ELF-1 (cell line): ENCODE results near the gene AMN1.
A peak's percentile ranks its signal among the peaks of the same experiment; 100 is the strongest.
"Not testable (repeated sequence)": the region's sequence is repeated elsewhere in the genome, so short reads cannot be mapped to it uniquely, and the experiment has no call there.

ENCODE experiments used
- DNase-seq: peaks from one replicate; pipeline ENCODE4 v3.0.0-alpha.2; 2016; ENCODE audit warnings: low read depth, low spot score

The AMN1 gene

DNA sequence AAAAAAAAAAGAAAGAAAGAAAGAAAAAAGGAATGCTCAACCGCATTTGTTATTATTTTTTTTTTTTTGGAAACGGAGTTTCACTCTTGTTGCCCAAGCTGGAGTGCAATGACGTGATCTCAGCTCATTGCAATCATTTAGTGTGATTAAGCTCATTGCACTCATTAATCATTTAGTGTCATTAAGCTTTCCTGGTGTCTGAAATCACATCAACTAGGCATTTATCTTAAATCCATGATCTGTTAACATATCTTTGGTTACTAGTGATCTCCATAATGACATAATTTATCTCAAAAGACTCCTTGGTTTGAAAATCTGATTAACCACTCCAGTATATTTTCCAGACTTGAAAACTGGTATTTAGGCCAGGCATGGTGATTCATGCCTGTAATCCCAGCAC lies 43.0 kb downstream of the AMN1 start:
- no peak for DNase-seq

DNA sequence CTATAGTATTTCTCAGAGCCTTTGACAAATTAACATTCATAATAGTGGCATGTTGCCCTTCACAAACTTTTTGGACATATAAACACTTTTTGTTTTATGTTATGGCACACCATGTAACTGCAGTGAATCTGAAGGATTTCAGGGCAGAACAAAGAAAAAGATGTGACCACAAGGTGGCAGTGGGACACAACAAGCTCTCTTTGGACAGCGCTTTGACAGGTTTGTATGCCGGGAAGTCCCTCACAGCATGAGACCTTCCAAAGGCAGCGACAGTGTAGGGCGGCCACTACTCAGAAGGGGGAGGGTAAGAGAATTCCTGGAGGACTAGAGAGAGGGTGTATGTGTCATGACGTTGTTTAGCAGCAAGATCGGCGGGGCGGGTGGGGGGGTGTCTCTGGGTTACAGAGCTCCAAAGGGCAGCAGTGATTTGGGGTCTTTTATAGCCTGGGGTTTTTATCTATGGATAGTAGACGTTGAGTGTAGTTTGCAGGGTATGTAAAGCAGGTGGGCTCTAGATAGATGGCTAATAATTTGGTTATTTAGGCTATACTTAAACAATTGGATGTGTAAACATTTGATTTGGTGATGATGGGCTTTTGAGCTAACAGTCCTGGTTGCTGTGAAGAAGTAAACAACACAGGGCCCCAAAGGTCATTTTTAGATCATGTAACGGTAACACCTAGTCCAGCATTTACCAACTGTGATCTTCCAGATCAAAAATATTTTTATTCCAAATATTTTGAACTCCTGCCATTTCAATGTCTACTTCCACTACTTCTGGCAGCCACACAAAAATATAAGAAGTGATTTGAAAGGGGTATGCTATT lies 46.5 kb downstream of the AMN1 start:
- DNase-seq: peak; percentile 94

DNA sequence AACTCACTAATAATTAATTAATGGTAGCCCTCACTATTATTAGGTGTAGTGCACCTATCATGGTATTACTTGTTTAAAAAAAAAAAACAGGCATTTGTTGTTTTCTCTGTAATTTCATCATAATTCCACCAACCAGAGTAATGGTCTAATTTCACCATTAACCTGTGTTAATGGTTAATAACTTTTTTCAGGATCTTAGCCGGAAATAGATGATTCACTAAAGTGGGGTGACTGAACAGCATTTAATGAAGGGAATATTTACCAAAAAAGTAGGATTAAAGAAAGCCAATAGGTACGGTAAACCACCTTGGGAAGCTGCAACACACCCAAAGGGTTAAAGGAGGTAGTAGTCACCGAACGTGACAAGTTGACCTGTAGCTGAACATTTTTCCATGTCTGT lies 56.3 kb downstream of the AMN1 start:
- DNase-seq: no peak

DNA sequence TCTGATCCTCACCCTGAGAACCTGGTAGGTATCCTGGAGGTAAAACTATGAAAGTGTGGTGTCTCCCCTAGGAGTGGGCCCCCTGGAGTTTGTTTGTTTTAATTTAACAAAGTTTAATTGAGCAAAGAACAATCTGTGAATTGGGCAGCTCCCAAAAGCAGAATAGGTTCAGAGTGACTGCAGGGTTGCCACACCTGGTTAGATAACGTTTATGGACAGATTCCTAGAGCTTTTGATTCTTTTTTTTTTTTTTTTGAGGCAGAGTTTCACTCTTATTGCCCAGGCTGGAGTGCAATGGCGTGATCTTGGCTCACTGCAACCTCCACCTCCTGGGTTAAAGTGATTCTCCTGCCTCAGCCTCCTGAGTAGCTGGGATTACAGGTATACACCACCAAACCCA lies 59.2 kb downstream of the AMN1 start:
- not testable (repeated sequence) for DNase-seq

DNA sequence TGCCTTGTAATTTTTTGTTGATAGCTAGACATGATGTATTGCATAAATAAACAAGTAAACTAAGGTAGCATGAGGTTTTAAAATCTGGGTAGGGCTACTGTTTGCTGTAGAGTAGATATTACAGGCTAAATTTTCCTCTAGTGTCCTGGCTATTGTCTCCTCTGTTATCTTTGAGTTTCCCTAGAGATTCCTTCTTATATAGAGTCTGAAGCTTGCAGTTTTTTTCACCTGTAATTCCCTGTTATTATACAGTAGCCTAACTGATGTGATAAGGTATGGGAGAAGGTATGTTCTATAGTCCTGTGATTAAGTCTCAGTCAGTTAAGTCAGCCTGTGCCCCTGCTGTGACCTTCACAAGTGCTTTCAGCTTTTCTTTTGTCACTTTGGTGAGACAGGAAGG lies 59.8 kb downstream of the AMN1 start:
- DNase-seq: no peak

DNA sequence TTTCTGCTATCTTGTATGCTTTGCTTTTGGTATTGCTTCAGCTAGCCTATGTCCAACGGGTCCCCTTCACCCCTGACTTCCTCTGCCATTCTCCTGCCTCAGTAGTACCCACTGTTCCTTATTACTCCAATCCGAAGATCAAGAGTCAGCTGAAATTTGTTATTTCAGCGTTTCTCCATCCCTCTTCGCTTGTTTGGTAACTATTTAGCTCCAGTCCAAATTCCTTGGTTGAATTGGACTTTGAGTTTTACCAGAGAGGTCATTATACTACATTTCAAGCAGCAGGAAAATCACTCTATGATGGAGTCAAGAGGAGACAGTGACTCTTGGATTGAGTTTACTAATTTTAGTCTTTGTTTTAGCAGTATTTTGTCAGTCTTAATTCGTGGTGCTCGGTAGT lies 64.8 kb downstream of the AMN1 start:
- no peak for DNase-seq

DNA sequence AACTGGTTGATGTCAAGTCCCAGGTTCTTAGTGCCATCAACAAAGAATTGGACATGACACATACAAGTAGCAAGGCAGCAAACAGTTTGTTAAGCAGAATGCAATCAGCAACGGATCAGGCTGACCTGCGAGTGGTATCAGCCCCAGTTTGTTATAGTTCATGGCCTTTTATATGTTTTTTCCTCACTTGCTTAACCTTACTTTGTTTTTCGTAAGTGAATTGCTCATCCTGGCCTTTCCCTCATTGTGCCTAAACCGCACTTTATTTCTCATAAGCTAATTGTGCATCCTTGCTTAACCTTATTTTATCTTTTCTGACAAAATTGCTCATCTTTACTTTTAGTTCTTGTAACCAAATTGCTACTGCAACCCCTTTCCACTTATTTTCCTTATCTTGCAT lies 65.2 kb downstream of the AMN1 start:
- no peak for DNase-seq

DNA sequence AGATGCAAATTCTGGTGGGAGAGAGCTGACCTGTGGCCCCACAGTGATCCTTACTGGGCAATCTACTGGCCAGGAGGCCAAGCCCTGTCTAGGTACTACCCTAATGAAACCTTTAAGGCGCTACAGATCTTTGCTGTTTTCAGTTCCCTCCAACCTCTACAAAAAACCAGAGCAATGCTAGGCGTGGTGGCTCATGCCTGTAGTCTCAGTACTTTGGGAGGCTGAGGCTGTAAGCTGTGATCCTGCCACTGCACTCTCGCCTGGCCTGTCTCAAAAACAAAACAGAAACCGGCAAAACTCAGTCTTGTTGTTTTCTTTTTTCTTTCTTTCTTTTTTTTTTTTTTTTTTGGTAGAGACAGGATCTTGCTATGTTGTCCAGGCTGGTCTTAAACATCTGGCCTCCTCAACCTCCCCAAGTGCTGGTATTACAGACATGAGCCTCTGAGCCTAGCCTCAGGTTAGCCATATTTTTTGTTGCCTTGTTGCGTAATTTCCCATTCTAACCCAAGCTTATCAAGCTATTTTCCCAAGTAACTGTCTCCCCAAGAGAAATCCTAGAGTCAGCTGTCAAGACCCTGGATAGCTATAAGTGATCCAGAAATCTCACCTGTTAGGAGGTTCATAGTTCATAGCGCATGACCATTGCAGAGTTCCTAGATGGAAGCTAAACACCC lies 66.5 kb downstream of the AMN1 start:
- no peak for DNase-seq

DNA sequence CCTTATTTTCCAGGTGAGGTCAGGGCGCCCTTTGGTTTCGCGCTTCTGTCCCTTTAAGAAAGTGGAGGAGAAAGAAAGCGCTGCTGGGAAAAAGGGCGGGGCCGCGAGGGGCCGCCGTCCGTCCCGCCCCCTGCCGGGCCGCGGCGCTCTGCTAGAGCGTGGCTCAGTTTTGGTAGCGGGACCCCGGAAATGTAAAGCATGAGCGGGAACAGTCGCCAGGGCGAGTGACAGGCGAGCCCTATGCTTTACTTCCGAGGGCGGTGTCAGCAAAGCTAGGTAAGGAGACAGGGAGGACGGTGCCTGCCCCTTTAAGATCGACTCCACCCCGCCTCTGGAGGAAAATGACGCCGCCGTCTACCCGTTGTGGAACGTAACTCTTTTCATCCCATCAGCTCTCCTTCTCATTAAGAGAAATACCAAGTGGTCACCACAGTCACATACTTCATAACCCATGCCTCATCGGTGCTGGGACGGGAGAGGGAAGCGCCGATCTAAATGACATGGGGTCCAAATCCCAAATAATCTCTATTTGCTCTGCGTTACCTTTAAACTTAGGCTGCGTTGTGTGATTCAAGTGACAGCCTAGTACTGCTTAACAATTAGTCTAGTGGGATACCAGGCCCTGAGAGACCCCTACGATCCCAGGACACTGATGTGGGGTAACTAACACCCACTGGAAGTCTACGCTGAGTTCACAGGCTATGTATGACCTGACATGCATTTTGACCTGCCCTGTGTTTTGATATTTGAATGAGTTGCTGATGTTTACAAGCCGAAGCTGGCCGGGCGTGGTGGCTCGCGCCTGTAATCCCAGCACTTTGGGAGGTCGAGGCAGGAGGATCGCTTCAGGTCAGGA lies 69.5 kb downstream of the AMN1 start, which contains the start of gene ETFBKMT:
Gene ETFBKMT (plus strand): TSS at position 602 of the 856 bp plus-strand sequence. CDS start 2,266 bp downstream, outside the sequence.
- DNase-seq: peak; percentile 97

DNA sequence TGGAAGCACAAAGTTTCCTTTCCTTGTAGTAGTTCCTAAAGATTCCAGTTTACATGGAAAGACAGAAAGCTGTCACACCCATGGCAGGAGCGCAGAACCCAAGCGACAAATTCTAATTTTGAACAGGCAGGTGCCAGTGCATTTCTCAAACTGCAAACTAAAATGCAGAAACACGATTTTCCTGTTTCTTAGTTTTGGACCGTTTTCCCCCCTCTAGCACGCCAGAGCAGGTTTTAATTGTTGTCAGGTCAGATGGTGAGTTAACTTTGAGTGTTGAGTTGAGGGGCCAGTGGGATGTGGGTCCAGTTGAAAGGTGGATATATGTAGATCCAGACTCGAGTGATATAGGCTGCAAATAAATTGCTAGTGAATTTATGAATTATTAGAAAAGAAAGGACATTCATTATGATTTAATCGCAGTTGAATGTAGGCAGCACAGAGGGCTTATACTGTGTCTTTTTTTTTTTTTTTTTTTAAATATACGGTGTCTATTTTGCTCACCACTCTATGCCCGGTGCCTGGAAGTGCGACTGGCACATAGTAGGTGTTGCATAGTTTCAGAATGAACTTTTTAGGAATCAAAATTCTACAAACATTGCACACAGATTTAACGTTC lies 70.2 kb downstream of the AMN1 start:
- no peak for DNase-seq

DNA sequence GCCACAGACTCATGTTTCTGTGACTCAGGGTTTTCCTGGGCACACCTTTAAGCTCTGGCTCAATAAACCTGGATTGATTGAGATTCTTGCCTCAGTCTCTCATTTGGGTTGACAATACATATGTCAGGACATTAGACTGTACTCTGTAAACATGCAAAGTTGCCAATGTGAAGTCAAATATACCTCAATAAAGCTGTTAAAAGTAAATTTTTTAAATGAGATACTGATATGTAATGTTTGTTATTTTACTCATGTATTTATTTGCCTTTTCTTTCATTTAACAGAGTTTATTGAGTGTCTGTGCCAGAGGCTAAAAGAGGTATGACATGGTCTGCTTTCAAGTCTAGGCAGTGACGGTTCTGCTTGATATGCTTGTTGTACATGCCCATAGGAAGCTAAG lies 73.0 kb downstream of the AMN1 start:
- no peak for DNase-seq

DNA sequence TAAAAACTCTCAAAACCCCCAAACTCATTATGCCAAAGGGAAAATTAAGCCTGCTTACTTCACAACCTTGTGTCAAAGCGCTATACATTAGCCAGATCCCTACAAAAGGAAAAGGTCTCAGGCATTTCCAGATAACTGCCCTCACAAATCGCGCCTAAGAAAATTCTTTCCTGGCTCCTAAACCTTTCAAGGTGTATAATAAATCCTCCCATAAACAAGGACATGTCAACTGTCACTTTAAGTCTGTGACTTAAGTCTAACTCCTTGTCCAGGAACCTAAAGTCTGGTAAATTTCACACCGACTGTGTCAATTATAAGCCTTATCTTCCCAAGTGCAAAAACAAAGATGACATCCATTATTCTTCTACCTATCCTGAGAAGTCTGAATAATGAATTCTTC lies 73.6 kb downstream of the AMN1 start:
- DNase-seq: peak; percentile 61

DNA sequence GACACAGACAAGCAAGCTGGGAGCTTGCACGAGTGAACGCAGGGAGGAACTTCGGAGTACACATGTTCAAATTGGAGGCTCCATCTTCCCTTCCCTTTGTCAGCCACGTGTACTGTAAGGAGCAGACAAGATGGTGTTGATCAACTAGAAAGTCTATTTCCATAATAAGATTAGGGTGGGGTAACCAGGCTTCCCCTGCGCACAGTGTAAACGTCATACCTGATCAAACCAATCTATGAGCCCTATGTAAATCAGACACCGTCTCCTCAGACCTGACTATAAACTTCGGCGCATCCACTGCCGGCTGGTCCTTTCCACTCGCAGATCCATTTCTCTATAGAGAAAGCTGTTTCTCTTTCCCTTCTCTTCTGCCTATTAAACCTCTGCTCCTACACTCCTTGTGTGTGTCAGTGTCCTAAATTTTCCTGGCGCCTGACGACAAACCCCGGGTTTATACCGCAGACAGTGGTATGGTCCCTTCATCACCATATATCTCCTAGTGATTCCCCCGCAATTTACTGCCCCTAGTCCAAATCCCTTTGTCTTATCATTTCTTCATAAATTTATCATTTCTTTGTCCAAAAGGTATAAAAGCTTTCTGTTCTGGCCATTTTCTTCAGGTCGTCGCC lies 76.8 kb downstream of the AMN1 start:
- peak; percentile 85 for DNase-seq

DNA sequence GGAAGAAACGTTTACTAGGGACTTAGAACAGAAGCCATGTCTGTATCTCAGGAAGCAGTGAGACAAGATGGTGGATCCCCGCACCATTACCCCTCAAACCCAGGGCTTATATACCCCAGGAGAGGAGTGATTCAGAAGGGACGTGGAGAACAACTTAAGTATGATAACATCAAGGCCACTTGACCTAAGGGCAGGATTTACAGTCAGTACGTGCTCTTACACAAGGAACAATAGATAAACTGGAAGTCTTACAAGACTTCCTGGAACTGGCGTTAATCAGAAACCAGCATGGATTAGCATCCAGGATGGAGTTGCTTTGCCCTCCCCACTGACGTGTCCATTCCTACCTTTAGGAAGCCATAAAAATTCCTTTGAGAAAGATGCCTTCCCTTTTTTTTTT lies 77.9 kb downstream of the AMN1 start:
- DNase-seq: peak; percentile 75

DNA sequence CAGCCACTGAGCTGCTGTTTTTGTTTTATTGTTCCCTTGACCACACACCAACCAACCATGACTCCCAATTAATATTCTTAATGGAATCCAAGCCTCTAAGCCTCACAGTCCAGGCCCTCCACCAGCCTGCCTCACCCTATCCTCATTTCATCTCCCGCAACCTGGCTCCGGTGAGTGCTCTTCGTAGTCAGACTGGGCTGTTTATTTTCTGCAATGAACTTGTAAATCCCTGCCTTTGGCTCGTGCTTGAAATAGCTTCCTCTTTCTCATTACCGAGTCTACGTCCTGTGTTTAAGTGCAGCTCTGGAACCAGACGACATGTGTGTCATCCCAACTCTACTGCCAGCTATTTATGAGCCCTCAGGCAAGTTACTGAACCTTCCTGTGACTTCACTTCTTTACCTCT lies 81.7 kb downstream of the AMN1 start:
- DNase-seq: no peak

DNA sequence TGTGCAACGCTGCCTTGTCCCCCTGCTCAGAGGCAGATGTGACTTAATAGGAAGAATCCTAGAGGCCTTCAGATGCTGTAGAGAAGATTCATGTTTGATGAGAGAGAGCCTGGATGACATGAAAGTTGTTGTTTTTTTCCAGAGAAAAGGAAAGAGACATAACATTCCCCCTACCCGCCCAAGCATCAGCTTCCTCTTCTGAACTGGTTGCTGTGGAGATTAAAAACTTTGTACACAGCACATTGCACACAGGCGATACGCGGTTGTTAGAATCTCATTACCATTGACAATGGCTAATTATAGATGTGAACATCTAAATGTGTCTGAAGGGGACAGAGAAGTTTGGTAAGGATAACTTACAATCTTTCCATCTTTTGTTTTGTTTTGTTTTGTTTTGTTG lies 82.9 kb downstream of the AMN1 start:
- no peak for DNase-seq

DNA sequence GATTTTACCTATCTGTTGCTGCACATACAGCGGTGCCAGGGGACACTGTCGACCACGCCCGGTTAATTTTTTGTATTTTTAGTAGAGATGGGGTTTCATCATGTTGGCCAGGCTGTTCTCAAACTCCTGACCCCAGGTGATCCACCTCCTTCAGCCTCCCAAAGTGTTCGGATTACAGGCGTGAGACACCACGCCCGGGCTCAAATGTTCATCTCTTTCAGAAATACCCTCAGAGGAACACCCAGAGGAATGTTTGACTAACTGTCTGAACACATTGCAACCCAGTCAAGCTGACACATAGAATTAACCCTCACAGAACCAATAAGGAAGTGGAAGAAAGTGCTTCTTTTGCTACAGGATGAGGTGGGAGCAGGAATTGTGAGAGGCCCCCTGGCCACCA lies 84.3 kb downstream of the AMN1 start:
- no peak for DNase-seq

DNA sequence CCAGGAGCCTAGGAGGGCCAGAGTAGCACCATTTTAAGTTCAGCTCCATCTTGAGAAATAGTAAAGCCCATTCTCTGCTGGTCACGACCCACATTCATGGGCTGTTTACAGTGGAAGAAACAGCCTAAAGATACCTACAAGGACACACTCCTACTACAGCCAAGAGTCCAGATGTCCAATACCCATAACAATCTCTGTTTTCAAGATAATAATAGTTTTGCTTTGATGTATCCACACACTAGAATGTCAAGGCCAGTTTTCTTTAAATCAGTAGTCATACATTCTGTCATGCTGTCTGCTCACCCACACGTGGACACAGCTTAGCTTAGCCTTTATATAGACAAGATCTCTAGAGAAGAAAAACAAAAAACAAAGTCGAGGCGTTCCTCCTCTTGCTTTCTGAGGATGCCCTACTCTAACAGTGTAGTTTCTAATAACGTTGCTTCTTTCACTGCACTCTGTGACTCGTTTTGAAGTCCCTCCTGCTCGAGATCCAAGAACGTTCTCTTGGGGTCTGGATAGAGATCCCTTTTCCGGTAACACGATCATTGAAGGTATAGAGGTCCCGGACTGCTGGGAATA lies 87.2 kb downstream of the AMN1 start:
- DNase-seq: no peak

DNA sequence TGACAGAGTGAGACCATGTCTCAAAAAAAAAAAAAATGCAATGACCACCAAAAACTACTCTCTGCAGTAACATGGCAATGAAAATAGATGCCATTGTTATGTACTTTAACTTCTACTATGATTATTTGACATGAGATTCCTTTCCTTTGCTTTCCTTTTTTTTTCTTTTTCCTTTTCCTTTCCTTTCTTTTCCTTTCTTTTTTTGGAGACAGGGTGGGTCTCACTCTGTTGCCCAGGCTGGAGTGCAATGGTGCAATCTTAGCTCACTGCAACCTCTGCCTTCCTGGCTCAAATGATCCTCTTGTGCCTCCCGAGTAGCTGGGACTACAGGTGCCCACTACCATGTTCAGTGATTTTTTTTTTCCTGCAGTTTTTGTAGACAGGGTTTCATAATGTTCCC lies 94.2 kb downstream of the AMN1 start:
- no peak for DNase-seq

DNA sequence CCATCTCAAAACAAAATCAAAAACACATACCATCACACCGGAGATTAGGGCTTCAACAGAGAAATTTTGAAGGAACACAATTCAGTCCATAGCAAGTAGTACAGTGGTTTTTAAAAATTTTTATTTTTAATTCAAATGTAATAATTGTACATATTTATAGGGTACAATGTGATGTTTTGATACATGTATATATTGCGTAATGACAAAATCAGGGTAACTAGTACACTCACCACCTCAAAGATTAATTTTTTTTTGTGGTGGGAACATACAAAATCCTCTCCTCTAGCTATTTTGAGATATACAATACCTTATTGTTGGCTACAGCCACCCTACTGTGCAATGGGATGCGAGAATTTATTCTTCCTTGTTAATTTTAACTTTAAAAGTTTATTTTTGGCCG lies 95.4 kb downstream of the AMN1 start:
- no peak for DNase-seq

DNA sequence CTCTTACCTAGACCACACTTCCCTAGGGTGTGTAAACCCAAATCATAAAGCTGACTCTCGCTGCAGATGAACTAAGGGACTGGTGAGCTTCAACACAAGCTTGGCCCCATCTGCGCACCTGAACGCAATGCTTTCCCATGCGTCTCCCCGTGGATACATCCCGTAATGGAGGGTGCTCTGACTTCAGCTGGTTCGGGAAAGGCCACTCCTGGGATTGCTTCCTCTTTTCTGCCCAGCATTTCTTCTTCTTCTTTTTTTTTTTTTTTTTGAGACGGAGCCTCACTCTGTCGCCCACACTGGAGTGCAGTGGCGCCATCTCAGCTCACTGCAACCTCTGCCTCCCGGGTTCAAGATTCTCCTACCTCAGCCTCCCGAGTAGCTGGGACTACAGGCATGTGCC lies 97.0 kb downstream of the AMN1 start:
- DNase-seq: no peak
